Pancreas (tissue), 10 donors: Measurements from ENCODE around the gene PINK1. TPM values are rescaled to one million over a fixed set of nuclear protein-coding genes. Genes with fewer than 3 reads are reported as not detected.

Experiments
- ATAC-seq, 4 donors: fragments of 200-7000 bp; cut with Tn5 transposase; one replicate each; pipeline versions ENCODE4 v1.8.0 to v1.9.1; 2020; ENCODE audit warnings: mild to moderate bottlenecking in 4 of 4, moderate library complexity in 4 of 4
- DNase-seq, 6 donors: peaks; one replicate each; pipeline ENCODE4 v3.0.0-alpha.2; 2020
- FAIRE-seq: peaks from 2 replicates; lab custom pipeline; 2012; peaks lifted over from hg19 to GRCh38; lab: Jason Lieb, UNC
- H3K27ac ChIP-seq, 4 donors: fragments of 200-600 bp; sonication (generic); 1 replicate in 3 of 4; 2 replicates in 1 of 4; pipeline versions ENCODE4 v1.5.0 to v1.8.0; 2020
- H3K27me3 ChIP-seq, 4 donors: fragments of 200-600 bp; one replicate each; pipeline ENCODE4 v1.8.0; 2021
- H3K36me3 ChIP-seq, 3 donors: fragments of 200-600 bp; sonication (generic) in 1 of 3; one replicate each; pipeline versions ENCODE4 v1.5.0 to v1.8.0; 2020 to 2021
- H3K4me1 ChIP-seq, 3 donors: fragments of 200-600 bp; one replicate each; pipeline ENCODE4 v1.8.0; 2021
- H3K4me3 ChIP-seq, 4 donors: fragments of 200-600 bp; sonication (generic) in 2 of 4; one replicate each; pipeline versions ENCODE4 v1.5.0 to v1.8.0; 2020 to 2021
- H3K9me3 ChIP-seq, 4 donors: fragments of 200-600 bp; one replicate each; pipeline ENCODE4 v1.8.0; 2021
- CTCF ChIP-seq, 4 donors: fragments of 200-600 bp; sonication (generic) in 3 of 4; IDR thresholded peaks; one replicate each; pipeline versions ENCODE4 v1.5.0 to v1.8.0; 2021; ENCODE audit warnings: antibody characterized with exemption in 4 of 4
- WGBS, 2 donors: extraction: QIAGEN DNeasy Blood & Tissue Kit; methylation state at CpG; one replicate each; pipeline ENCODE4 v1.1.7; 2013; 5-methylcytosine and 5-hydroxymethylcytosine counted together
- intact Hi-C, 3 donors: fragments of 100-400 bp; cut with DNase I; formaldehyde crosslinking; loops; one replicate each; pipeline versions ENCODE4 v1.11.1 to v1.14.2; 2022
- polyA plus RNA-seq, 2 donors: library from polyadenylated mRNA; stranded (reverse); fragments of 200-250 nt; gene quantifications; one replicate each; pipeline ENCODE4 v1.2.3, GENCODE V29; 2013
- total RNA-seq, 6 donors: library from RNA; stranded (reverse); fragmentation: NEBNext Ultra II Directional in 4 of 6; extraction: Animal tissue kit (Norgen Biotek cat#: 25700) in 4 of 6; gene quantifications; one replicate each; pipeline versions ENCODE4 v1.2.1 to v1.2.4, GENCODE V29; 2021 to 2023
- donor health status: healthy with polysubstance abuse.
- donor health status: DM: no; HTN: no; CAD: no; lungs with moderate emphysema.
- donor health status: DM: no; HTN: no; CAD: no.
- donor health status: control.
- donor health status: control.
- donor health status: Bipolar disorder and iron deficiency.
- donor health status: DM: yes; HTN: yes; CAD: no.
- donor health status: DM: no; HTN: no; CAD: no.
- donor health status: DM: no; HTN: no; CAD: no.
- donor health status: DM: yes; HTN: yes; CAD: no.

PINK1 gene
- total and polyA plus RNA-seq, 8 donors = 15.6 to 38.0 (median 29.0) TPM

GRCh38 chr1:20697563-20697962, 64.3 kb downstream of the PINK1 start:
- FAIRE-seq = no peak
- no peak for TF ChIP-seq CTCF (IDR thresholded peaks at IDR 0.05)
- Histone ChIP-seq H3K9me3 (no peaks in the 10 kb centered on the region), H3K36me3 (no peaks in the 10 kb centered on the region), H3K4me3 (no peak overlapping the region), H3K4me1 (peaks cover 0 to 3% (median 0%) of the 10 kb centered on the region in 3 donors), H3K27ac (no peak overlapping the region), H3K27me3 (no peaks in the 10 kb centered on the region)
- no peak for ATAC-seq
- WGBS, 2 donors = 67 to 73% methylated on average over 12 of the region's 12 CpGs
- intact Hi-C loops = loop anchor here in 2 of 3 donors (5.0 to 10.0 kb wide), 2 partner anchors 497 to 500 kb away; no protein-coding TSS in a partner anchor
- DNase-seq = no peak

- DNase-seq = no peak
- intact Hi-C loops = loop anchor here in 2 of 3 donors (5.0 to 10.0 kb wide), 2 partner anchors 496 to 499 kb away; no protein-coding TSS in a partner anchor
- Histone ChIP-seq H3K9me3 (no peaks in the 10 kb centered on the region), H3K27me3 (no peaks in the 10 kb centered on the region), H3K4me3 (no peak overlapping the region), H3K4me1 (peaks cover 0 to 3% (median 0%) of the 10 kb centered on the region in 3 donors), H3K27ac (no peak overlapping the region), H3K36me3 (no peaks in the 10 kb centered on the region)
- no peak for ATAC-seq
- 81 to 85% methylated on average over 18 of the region's 18 CpGs for WGBS, 2 donors
- no peak for TF ChIP-seq CTCF (IDR thresholded peaks at IDR 0.05)
- FAIRE-seq = no peak
Measured at GRCh38 chr1:20698195-20698910, 65.1 kb downstream of the PINK1 start.

GRCh38 chr1:20699558-20699957, 66.3 kb downstream of the PINK1 start:
- Histone ChIP-seq H3K4me3 (no peak overlapping the region), H3K27me3 (no peaks in the 10 kb centered on the region), H3K4me1 (peaks cover 0 to 3% (median 0%) of the 10 kb centered on the region in 3 donors), H3K9me3 (no peaks in the 10 kb centered on the region), H3K27ac (no peak overlapping the region), H3K36me3 (no peaks in the 10 kb centered on the region)
- intact Hi-C loops = loop anchor here in 2 of 3 donors (5.0 to 10.0 kb wide), 2 partner anchors 495 to 498 kb away; no protein-coding TSS in a partner anchor
- ATAC-seq (no peak), DNase-seq (no peak), FAIRE-seq (no peak)
- no peak for TF ChIP-seq CTCF (IDR thresholded peaks at IDR 0.05)
- WGBS, 2 donors = 83 to 91% methylated on average over 9 of the region's 9 CpGs

DNA sequence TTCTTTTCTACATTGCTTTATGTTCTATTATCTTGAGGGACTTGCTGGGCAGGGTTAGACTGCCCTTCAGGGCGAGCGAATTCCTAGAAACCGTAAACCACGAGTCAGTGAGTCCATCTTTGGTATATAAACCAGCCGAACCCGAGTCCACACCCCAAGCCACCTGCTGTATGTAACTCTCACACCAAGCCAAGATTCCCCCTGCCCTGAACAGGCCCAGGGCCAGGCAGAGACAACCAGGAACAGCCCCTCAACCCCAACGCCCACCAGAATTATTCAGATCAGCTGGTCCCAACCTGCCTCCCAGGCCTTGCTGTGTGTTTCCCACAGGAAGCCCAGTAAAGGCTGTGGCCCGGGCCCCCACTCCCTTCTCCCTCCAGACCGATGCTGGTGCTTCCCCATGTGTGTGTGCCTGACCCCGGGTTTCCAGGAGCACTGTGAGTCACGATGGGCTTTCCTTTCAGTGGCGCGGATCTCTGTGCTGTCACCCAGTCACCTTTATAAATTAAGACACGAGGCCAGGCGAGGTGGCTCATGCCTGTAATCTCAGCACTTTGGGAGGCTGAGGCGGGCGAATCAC, 67.5 kb downstream of the PINK1 start:
- H3K4me3 ChIP-seq = no peak overlapping the region
- H3K27me3 ChIP-seq = no peaks in the 10 kb centered on the region
- WGBS, 2 donors = 83 to 90% methylated on average over 16 to 17 of the region's 17 CpGs
- H3K27ac ChIP-seq = no peak overlapping the region
- no peaks in the 10 kb centered on the region for H3K36me3 ChIP-seq
- DNase-seq = no peak
- intact Hi-C loops = no loop called here
- no peak for TF ChIP-seq CTCF (IDR thresholded peaks at IDR 0.05)
- no peak for FAIRE-seq
- ATAC-seq = no peak
- peaks cover 0 to 3% (median 0%) of the 10 kb centered on the region in 3 donors for H3K4me1 ChIP-seq
- H3K9me3 ChIP-seq = no peaks in the 10 kb centered on the region

Other genes with a start within 250 kb of the PINK1 start
- 1 to 10 TPM; 3.4 to 9.3 (median 5.5) TPM for gene CAMK2N1, start 147.2 kb upstream of the PINK1 start, total RNA-seq
- gene CAMK2N1, start 147.2 kb upstream of the PINK1 start, polyA plus RNA-seq = 10 to 100 TPM in 1 of 2 donors, 1 to 10 TPM in 1; 6.8 to 40.7 TPM
- gene MUL1, start 125.3 kb upstream of the PINK1 start, total RNA-seq = 10 to 100 TPM in 5 of 6 donors, 1 to 10 TPM in 1; 9.9 to 16.5 (median 12.2) TPM
- gene MUL1, start 125.3 kb upstream of the PINK1 start, polyA plus RNA-seq = 10 to 100 TPM in 1 of 2 donors, 1 to 10 TPM in 1; 3.5 to 10.6 TPM
- gene FAM43B, start 80.9 kb upstream of the PINK1 start, total RNA-seq = under 1 TPM in 5 of 6 donors, not detected in 1; 0.14 to 0.72 (median 0.20) TPM
- under 1 TPM; 0.28 to 0.30 TPM for gene FAM43B, start 80.9 kb upstream of the PINK1 start, polyA plus RNA-seq
- 1 to 10 TPM in 1 of 6 donors, under 1 TPM in 4, not detected in 1; 0.16 to 1.0 (median 0.41) TPM for gene CDA, start 44.4 kb upstream of the PINK1 start, total RNA-seq
- 1 to 10 TPM in 1 of 2 donors, under 1 TPM in 1; 0.92 to 1.2 TPM for gene CDA, start 44.4 kb upstream of the PINK1 start, polyA plus RNA-seq
- 100 to 1,000 TPM; 112 to 190 (median 141) TPM for gene DDOST, start 27.9 kb downstream of the PINK1 start, total RNA-seq
- 100 to 1,000 TPM in 1 of 2 donors, 10 to 100 TPM in 1; 98.2 to 127 TPM for gene DDOST, start 27.9 kb downstream of the PINK1 start, polyA plus RNA-seq
- gene KIF17, start 84.5 kb downstream of the PINK1 start, total RNA-seq = under 1 TPM; 0.20 to 0.76 (median 0.61) TPM
- gene KIF17, start 84.5 kb downstream of the PINK1 start, polyA plus RNA-seq = 1 to 10 TPM in 1 of 2 donors, under 1 TPM in 1; 0.87 to 1.1 TPM
- gene SH2D5, start 99.2 kb downstream of the PINK1 start, total RNA-seq = under 1 TPM in 2 of 6 donors, not detected in 4; 0.05 to 0.09 TPM
- under 1 TPM in 1 of 2 donors, not detected in 1; 0.27 TPM for gene SH2D5, start 99.2 kb downstream of the PINK1 start, polyA plus RNA-seq
- 100 to 1,000 TPM in 1 of 6 donors, 10 to 100 TPM in 5; 57.6 to 138 (median 68.0) TPM for gene HP1BP3, start 153.8 kb downstream of the PINK1 start, total RNA-seq
- 10 to 100 TPM; 48.0 to 68.8 TPM for gene HP1BP3, start 153.8 kb downstream of the PINK1 start, polyA plus RNA-seq